Muscle of arm (tissue), 14 donors: ENCODE results near the gene RAB5IF. TPM values are rescaled to one million over a fixed set of nuclear protein-coding genes. Genes with fewer than 3 reads are reported as not detected.
A peak's percentile ranks its signal among the peaks of the same experiment; 100 is the strongest.
"Not testable (repeated sequence)": the region's sequence is repeated elsewhere in the genome, so short reads cannot be mapped to it uniquely, and the experiment has no call there.

ENCODE experiments used
- DNase-seq: peaks from one replicate; pipeline ENCODE4 v3.0.0-alpha.2; 2013
- long read RNA-seq, 11 donors: transcript quantifications; one replicate each; lab custom pipeline, GENCODE V29; 2026
- polyA plus RNA-seq, 12 donors: library from polyadenylated mRNA; unstranded; fragments of 120-200 nt; gene quantifications; one replicate each; pipeline ENCODE4 v1.2.1, GENCODE V29; 2013; ENCODE audit not compliant: insufficient read length in 12 of 12

The RAB5IF gene
- polyA plus RNA-seq = 10 to 100 TPM in 11 of 12 donors, not detected in 1; 28.4 to 49.6 (median 40.7) TPM
- long read RNA-seq, donor 1, transcript RAB5IF-202 (4 exons, 1,114 nt) = major isoform, 65 of 85 reads
- long read RNA-seq, donor 1, partial matches to known transcripts = 12 of 85 reads
- long read RNA-seq, donor 1, other reads (novel, unspliced or antisense) = 0 of 85 reads
- long read RNA-seq, donor 2, transcript RAB5IF-202 (4 exons, 1,114 nt) = major isoform, 45 of 50 reads
- long read RNA-seq, donor 2, partial matches to known transcripts = 0 of 50 reads
- long read RNA-seq, donor 2, other reads (novel, unspliced or antisense) = 0 of 50 reads
- long read RNA-seq, donor 3, transcript RAB5IF-202 (4 exons, 1,114 nt) = major isoform, 18 of 24 reads
- long read RNA-seq, donor 3, partial matches to known transcripts = 6 of 24 reads
- long read RNA-seq, donor 3, other reads (novel, unspliced or antisense) = 0 of 24 reads
- long read RNA-seq, donor 4, transcript RAB5IF-202 (4 exons, 1,114 nt) = major isoform, 7 of 8 reads
- long read RNA-seq, donor 4, partial matches to known transcripts = 0 of 8 reads
- long read RNA-seq, donor 4, other reads (novel, unspliced or antisense) = 0 of 8 reads
- long read RNA-seq, donor 5, transcript RAB5IF-202 (4 exons, 1,114 nt) = major isoform, 38 of 41 reads
- long read RNA-seq, donor 5, partial matches to known transcripts = 0 of 41 reads
- long read RNA-seq, donor 5, other reads (novel, unspliced or antisense) = 0 of 41 reads
- long read RNA-seq, donor 6, transcript RAB5IF-202 (4 exons, 1,114 nt) = major isoform, 13 of 37 reads
- long read RNA-seq, donor 6, partial matches to known transcripts = 19 of 37 reads
- long read RNA-seq, donor 6, other reads (novel, unspliced or antisense) = 0 of 37 reads
- long read RNA-seq, donor 7, transcript RAB5IF-202 (4 exons, 1,114 nt) = major isoform, 16 of 17 reads
- long read RNA-seq, donor 7, partial matches to known transcripts = 0 of 17 reads
- long read RNA-seq, donor 7, other reads (novel, unspliced or antisense) = 0 of 17 reads
- long read RNA-seq, donor 8, transcript RAB5IF-202 (4 exons, 1,114 nt) = major isoform, 37 of 40 reads
- long read RNA-seq, donor 8, partial matches to known transcripts = 0 of 40 reads
- long read RNA-seq, donor 8, other reads (novel, unspliced or antisense) = 0 of 40 reads
- long read RNA-seq, donor 9, transcript RAB5IF-202 (4 exons, 1,114 nt) = major isoform, 20 of 33 reads
- long read RNA-seq, donor 9, partial matches to known transcripts = 10 of 33 reads
- long read RNA-seq, donor 9, other reads (novel, unspliced or antisense) = 0 of 33 reads
- long read RNA-seq, donor 10, transcript RAB5IF-202 (4 exons, 1,114 nt) = major isoform, 30 of 32 reads
- long read RNA-seq, donor 10, partial matches to known transcripts = 0 of 32 reads
- long read RNA-seq, donor 10, other reads (novel, unspliced or antisense) = 0 of 32 reads
- long read RNA-seq, donor 11, transcript RAB5IF-202 (4 exons, 1,114 nt) = major isoform, 34 of 37 reads
- long read RNA-seq, donor 11, partial matches to known transcripts = 0 of 37 reads
- long read RNA-seq, donor 11, other reads (novel, unspliced or antisense) = 0 of 37 reads

- peak; percentile 100 for DNase-seq
These were observed at the start of gene RAB5IF for GRCh38 chr20:36605399-36606157. RAB5IF (plus strand) TSS chr20:36605779; CDS start chr20:36605952, 173 bp downstream.

GRCh38 chr20:36562724-36563123 is 42.9 kb upstream of the RAB5IF start:
- no peak for DNase-seq

- DNase-seq = no peak
These were observed 42.2 kb upstream of the RAB5IF start for GRCh38 chr20:36563374-36563773.

- DNase-seq = not testable (repeated sequence)
These were observed 41.4 kb upstream of the RAB5IF start for GRCh38 chr20:36564078-36564725.

DNA sequence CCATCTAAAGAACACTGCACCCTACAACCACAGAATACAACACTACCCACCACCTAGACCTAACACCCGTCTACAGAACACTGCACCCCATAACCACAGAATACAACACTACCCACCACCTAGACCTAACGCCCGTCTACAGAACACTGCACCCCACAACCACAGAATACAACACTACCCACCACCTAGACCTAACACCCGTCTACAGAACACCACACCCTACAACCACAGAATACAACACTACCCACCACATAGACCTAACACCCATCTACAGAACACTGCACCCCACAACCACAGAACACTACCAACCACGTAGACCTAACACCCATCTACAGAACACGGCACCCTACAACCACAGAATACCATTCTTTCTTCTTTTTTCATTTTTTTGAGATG is 40.9 kb upstream of the RAB5IF start:
- DNase-seq = not testable (repeated sequence)

- DNase-seq = no peak
These were observed 40.1 kb upstream of the RAB5IF start for GRCh38 chr20:36565520-36565919.

DNA sequence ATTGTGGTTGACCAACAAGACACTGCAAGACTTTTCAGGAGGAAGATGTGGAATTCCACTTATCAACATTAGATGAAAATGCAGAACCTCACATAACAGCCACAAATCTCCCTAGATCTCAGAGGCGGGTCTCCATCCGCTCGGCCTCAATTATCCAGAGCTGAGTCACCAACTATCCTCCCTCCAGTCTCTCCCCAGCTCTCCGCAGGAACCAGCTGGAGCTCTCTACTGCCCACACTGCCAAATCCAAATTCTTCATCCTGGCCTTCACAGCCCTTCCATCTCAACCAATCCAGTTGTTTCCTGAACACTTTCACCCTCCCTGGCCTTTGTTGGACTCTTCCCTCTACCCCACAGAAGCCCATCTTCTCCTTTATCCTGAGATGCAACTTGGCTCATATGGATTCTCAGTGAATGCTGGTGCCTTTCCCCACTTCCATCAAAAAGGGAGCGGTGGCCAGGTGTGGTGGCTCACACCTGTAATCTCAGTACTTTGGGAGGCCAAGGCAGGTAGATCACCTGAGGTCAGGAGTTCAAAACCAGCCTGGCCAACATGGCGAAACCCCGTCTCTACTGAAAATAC is 35.6 kb upstream of the RAB5IF start:
- DNase-seq = no peak

DNA sequence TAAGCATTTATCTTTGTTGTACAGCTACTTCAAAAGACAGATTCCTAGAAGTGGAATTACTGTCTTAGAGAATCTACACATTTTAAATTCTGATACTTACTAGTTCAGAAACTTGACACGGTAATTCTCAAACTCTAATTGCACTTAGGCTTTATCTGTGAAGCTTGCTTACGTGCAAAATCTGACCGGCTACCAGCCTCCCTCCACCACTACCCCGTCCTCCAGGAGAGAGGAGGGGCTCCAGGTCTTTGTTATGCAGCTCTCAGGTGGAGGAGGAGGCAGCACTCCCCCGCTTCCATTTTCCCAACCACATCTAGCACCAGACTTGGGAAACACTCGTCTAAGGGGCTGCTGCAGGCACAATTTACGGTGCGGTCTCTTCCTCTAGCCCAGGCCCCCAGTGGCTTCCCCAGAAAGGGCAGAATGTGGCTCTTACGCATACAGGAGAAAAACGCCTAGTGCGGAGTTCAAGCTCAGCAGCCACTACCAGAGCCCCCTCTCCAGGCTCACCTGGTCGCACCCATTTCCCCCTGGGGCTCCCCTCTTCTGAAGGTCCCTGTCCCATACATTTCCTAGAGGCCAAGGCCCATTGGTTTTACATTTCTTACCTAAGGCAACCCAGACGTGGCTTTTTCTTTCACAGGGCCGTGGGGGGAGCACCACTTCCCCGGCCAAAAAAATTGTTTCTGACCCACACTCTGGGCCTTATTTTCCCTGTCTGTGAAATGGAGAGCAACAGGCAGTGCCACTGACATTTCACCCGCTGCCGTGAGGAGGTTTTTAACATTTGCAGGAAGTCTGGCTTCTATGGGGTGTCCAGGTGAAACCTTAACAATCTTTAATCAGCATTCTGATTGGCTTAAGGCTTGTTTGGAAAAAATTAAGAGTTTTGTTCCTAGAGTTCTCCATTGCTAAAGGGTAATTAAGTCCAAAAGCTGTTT is 33.7 kb upstream of the RAB5IF start:
- DNase-seq = no peak

DNA sequence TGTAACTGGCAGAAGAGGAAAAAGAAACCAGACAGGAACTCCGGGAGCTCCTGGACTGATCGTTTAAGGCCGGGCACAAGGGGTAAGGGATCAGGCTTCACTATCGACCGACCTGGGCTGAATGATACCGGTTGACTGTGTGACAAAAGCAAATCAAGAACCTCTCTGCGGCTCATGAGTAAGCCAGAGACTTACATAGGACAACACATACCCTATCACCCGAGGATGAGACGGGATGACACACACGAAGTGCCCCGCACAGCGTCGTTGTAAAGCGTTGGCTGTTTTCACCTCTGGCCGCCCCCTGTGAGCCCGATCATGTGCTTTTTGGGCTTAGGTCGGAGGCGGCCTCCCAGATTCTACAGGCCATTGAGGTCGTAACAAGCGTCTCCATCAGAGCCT is 32.9 kb upstream of the RAB5IF start:
- DNase-seq = no peak

GRCh38 chr20:36573103-36573797 is 32.3 kb upstream of the RAB5IF start, which contains the start of gene TGIF2:
TGIF2 (plus strand) TSS chr20:36573597; CDS start chr20:36578775, 5,178 bp downstream.
- DNase-seq = peak; percentile 79

DNA sequence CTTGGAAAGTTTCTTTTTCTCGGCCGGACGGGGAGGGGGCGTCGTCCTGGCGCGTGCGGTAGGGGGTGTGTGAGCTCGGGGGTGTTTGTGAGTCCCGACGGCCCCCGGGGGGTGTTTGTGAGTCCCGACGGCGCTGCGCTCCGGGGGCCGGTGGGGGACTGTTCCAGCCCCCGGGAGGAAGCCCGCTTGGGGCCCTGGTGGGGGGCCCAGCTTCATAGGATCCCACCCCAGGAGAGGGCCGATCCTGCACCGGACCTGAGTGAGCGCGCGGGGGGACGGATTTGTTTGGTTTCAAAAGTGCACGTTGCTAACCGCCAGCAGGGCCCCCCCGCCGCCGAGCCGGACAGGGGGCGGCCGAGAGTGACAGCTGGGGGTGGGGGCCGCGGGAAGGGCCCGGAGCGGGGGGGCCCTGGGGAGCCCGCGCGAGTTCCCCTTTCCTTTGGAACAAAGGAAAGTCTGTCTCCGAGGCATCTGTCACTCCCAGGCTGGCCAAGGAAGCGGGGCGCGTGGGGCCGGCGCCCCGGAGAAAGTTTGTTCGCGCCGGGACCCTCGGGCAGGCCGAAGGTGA is 31.7 kb upstream of the RAB5IF start:
- peak; percentile 43 for DNase-seq

DNA sequence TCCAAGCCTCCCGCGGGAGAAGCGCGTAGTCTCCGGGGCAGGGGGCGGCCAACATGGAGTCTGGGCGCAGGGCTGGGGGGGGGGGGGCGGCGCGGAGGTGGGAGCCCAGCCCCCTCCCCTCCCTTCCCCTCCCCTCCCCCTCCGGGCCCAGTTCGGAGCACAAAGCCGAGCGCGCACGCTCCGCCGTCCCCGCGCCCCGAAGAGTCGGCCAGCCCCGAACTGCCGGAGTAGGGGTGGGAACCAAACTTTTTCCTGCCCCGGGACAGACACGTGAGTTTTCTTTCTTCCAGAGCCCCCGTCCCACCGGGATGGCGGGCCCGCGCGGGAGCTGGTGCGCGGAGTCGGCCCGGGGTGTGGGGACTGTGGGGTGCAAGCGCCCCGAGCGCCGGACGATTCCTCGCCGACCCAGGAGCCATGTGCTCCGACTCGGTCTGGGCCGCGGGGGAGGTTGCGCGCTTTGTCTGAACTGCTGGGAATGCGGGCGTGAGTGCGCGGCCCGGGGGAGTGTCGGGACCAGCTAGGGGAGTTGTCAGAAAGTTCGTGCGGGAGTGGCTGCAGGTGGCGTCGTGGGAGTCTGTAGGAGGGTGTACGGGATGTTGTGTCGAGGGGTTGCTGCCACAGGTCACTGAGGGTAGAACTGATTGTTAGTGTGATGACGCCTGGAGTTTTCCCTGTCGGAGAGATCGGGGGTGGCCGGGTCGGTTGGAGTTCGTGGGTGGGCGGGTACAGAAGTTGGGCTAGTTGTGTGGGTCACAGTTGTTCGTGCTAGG is 31.0 kb upstream of the RAB5IF start:
- DNase-seq = peak; percentile 40

- no peak for DNase-seq
These were observed 29.5 kb upstream of the RAB5IF start for GRCh38 chr20:36576081-36576445.

- no peak for DNase-seq
These were observed 27.1 kb upstream of the RAB5IF start for GRCh38 chr20:36578356-36579041.

DNA sequence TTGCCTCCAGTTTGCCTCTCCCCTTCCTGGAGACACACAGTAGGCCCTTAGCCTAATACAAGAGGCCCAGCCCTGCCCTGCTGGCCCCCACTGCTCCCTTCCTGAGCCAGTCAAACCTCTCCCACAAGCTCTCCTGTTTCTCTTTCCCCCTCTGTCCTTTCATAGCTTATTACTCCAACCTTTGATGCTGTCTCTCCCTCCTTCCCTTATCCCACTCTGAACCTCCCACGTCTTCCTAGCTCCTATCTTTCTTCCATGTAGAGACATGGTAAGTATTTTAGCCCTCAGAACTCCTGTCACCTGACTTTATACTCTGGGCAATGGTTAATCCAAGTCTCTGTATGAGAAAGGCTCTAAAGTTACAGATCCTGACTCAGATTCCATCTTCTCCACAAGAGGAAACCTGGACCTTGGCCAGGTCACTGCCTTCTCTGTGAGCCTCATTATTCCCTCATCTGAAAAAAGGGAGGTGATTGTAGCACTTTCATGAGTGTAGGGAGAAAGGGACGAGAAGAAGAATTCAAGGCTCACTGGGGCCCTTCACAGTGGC is 25.5 kb upstream of the RAB5IF start:
- DNase-seq = no peak
